T-helper 22 cell (primary cell): ENCODE measurements around the gene DLX6.
"Not testable (repeated sequence)": the region's sequence is repeated elsewhere in the genome, so short reads cannot be mapped to it uniquely, and the experiment has no call there.

Experiments
- DNase-seq: peaks from one replicate; pipeline ENCODE4 v3.0.0-alpha.2; 2020; ENCODE audit warnings: low read depth

DLX6 gene

DNA sequence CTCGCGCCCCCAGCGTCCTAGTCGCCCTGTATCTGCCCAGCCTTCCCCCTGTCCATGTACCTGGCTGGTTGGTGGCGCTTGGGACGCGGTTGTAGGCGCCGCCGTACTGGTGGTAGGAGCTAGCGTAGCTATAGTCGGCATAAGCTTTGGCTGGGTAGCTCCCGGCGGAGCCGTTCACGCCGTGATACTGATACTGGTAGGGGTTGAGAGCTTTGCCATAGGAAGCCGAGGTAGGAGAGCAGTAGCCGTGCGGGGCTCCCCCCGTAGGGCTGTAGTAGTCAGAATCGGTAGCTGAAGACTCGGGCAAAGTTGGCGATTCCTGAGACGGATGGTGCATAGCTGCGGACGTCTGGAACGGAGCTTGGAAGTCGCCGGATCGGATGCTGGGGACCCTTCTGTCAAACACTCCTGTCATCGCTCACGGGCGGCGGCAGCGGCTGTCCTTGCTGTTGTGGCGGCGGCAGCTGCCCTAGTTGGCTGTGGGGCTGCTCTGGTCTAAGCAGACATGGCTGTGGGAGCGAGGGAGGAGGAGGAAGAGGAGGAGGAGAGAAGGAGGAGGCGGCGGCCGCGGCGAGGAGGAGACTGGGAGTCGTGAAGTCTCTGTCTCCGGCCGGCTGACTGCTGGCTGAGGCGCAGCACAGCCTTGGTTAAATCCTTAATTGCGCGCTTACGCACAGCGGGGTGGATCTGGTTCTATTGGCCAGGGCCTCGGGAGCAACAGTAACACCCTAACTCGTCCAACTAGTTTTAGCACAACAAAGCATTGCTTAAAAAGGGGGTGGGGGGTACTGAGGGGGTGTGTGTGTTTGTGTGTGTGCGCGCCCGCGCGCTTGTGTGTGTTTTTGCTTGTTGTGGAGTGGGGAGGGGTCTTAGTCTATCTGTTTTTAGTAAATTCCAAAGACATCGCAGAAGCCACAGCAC, 19.1 kb downstream of the DLX6 start, which contains the start of gene DLX5:
TSS of gene DLX5 (minus strand) at position 623 of the 921 bp plus-strand sequence. CDS start at position 415, 208 bp downstream.
- DNase-seq: no peak

DNA sequence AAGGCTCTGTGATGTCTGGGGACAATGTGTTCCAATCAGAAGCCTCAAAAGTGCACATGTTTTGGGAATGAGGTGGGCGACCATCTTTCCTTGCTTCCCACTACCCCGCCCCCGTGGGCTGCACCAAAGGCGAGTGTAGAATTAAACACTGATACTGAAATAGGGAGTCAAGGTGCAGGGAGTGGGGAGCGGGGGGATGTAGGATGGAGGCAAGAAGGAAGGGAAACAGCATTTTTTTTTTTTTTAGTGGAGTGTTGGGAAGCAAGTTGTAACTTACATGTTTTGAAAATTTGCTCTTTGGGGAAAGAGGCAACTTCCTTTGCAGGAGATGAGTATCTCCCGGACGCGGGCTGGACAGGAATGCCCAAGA, 19.8 kb downstream of the DLX6 start:
- no peak for DNase-seq

DNA sequence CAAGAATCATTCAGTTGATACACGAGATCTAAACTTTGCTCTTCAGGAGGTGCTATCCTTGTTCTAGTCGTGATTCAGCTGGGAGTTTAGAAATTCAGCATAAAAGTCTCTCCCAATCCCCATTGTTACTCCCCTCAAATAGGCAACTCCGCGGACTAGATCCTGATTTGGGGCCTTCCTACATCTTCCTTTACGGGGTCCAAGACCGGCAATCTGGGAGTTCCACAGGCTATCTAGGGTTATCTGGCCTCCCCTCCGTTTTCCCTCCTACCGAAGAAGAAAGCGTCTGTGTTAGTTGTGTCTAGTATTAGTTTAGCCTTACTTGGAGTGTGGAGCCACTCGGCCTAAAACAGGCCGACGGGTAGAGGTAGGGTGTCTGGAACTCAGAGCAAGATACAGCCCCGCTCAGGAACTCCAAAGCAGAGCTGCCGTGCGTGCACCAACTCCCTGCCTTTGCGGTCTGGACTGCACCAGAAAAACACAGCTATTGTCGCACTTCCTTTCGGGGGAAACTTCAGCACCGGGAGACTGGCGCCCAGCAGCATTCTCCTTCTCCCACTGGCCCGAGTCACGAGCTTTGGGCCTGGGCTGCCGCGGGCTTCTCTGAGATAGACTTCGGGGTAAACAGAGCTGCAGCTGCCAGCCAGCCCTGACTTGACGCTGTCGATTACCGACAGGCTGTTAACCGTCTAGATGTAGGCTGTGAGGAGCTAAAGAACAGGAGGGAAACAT, 20.8 kb downstream of the DLX6 start:
- DNase-seq: no peak

DNA sequence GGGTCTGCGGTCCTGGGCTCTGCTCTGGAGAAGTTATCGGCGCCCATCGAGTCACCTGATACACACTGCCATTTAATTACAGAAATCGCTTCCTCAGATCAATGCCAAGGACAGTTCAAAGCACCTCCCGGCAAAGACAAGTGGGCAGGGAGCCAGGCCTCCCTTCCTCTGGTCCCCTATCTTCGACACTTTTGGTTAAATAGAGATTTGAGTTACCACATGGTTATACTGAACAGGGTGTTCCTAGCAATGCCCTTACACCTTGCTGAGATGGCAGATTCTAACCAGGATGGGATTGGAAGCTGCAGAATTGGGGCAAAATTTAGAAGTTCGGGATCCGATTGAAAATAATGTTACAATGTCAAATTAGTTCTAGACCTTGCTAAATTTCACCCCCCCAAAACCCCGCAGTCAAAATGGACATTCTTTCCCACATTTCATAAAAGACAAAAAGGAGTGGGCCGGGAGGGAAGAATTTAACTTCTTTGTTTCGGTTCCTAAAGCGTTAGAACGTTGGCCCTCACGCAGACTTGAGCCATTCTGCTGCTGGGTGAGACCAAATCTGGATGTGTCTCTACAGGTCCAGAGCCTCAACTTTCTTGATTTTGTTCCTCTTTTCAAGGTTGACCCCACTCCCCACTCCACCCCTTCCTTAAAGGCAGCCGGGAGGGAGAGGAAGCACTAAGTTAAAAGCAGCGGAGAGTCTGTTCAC, 21.5 kb downstream of the DLX6 start:
- DNase-seq: no peak

DNA sequence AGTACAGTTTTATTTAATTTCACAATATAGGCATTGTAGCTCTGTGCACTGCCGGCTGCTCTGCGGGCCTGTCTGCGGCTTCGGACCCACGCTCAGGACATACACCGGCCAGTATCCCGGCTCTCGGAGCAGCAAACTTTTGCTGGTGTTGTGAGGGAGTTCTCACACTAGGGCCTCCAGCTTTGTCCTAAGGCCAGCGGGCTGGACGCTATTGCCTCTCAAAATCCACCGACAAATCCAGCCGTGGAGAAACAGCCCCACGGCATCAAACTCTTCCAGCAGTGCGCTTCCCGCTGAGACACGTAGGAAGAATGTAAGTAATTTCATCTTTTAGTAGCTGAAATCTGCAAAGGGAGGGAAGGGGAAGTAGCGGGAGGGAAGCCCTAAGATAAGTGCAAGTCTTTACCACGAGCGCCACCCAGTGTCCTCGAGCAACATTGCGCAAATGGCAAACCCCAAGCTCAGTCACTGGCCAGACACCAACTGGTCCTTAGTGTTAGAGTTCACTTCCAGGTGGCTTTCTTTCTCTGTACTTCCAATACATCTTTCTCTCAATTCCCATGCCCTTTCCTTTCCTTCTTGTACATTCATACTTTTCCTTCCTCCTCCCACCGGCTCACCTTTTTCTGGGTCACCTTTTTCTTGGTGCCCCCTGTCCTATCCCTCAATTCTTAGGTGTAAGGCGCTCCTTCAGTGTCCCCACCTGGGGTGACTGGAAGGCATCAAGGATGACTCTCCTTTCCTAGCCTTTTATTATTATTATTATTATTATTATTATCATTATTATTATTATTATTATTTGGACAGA, 22.3 kb downstream of the DLX6 start:
- DNase-seq: peak; percentile 22

- not testable (repeated sequence) for DNase-seq
Observed at GRCh38 chr7:97034213-97034852, 29.0 kb downstream of the DLX6 start.

- no peak for DNase-seq
Observed at GRCh38 chr7:97039374-97040065, 34.2 kb downstream of the DLX6 start.

DNA sequence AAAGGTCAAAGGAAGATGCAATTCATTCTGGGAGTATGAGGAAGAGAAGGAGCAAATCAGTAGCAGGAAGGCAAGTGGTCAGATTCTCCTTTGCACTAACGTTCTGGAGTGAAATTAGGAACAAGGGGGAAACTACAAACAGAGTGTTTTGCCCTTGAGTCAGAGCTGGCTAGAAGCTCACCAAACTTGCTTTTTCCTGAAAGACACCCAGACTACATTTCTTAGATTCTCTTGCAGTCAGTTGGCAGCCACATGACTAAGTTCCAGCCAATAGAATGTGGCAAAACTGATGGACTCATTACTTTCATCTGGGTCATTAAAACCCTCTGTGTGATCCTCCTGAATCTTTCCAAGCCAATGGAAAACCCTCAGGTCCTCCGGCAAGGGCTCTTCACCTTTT, 37.9 kb downstream of the DLX6 start:
- no peak for DNase-seq
